Neural progenitor cell (in vitro differentiated cells): Measurements from ENCODE around the gene VN1R4.

ENCODE experiments used
- CTCF ChIP-seq: fragments of 200-600 bp; sonication (generic); IDR thresholded peaks from 2 replicates; pipeline ENCODE4 v1.5.1; 2017; ENCODE audit warnings: antibody characterized with exemption, mild to moderate bottlenecking
- EZH2 ChIP-seq: fragments of 200-600 bp; sonication (generic); IDR thresholded peaks from 2 replicates; pipeline ENCODE4 v1.6.1; 2017; ENCODE audit warnings: antibody characterized with exemption, mild to moderate bottlenecking, moderate library complexity
- EZH2phosphoT487 ChIP-seq: fragments of 200-600 bp; sonication (generic); IDR thresholded peaks from 2 replicates; pipeline ENCODE4 v1.6.1; 2017; ENCODE audit warnings: antibody characterized with exemption

- TF ChIP-seq EZH2phosphoT487 (no peak), CTCF (no peak), EZH2 (no peak)
These were observed 43.5 kb upstream of the VN1R4 start for GRCh38 chr19:53311044-53311443.
